HG03097 (cell line): ENCODE measurements around the gene HOXB9.

Source experiments
- ATAC-seq: cut with Tn5 transposase; IDR thresholded peaks from one replicate; pipeline ENCODE4 v1.9.1; 2021; ENCODE audit not compliant: unreplicated experiment, low FRiP score

HOXB9 gene

DNA sequence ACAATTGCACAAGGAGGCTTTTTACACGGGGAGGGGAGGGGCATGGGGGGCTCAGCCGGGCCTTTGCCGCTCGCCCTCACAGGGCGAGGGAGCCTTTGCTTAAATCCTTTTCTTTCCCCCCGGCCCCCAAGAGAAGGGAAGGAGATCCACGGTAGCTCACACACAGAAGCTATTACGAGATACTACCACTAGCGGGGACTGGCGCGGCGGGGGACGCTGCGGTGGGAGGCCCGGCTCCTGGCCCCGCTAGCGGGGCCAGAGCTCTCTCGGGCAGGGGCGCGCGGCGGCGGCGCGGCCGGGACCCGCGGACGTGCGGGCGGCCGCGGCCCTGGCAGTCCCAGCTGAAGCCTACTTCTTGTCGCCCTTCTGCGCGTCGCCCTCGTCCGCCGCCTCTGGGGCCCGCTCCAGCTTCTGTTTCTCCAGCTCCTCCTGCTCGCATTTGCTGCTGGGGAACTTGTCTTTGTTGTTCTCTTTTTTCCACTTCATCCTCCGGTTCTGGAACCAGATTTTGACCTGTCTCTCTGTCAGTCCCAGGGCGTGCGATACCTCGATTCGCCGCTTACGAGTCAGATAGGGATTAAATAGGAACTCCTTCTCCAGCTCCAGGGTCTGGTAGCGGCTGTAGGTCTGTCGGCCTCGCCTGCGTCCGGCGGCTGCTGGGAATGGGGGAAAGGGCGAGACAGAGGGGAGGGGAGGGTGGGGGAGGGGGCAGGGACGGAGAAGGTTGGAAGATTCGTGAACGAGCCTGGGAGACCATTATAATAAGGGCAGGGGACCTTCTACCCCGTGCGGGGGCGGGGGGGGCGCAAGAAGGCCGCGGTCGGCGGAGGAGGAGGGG is 13.1 kb downstream of the HOXB9 start:
- peak; percentile 41 for ATAC-seq

DNA sequence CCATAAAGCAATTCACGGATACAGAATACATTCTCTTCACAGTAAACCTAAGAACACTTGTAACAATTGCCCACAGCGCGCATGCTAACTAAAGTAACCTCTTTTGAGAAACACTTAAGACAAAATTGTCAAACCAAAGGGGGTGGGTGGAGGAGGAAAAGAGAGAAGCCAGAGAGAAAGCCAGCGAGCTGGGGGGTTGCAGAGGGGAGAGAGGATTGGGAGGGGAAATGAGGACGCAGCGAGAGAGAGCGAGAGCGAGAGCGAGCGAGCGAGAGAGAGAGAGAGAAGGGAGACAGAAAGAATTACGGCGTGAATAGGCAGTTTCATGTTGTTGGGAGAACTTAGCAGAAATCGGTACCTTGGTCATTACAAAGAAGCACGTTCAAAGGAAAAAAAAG is 13.7 kb downstream of the HOXB9 start:
- ATAC-seq: no peak

DNA sequence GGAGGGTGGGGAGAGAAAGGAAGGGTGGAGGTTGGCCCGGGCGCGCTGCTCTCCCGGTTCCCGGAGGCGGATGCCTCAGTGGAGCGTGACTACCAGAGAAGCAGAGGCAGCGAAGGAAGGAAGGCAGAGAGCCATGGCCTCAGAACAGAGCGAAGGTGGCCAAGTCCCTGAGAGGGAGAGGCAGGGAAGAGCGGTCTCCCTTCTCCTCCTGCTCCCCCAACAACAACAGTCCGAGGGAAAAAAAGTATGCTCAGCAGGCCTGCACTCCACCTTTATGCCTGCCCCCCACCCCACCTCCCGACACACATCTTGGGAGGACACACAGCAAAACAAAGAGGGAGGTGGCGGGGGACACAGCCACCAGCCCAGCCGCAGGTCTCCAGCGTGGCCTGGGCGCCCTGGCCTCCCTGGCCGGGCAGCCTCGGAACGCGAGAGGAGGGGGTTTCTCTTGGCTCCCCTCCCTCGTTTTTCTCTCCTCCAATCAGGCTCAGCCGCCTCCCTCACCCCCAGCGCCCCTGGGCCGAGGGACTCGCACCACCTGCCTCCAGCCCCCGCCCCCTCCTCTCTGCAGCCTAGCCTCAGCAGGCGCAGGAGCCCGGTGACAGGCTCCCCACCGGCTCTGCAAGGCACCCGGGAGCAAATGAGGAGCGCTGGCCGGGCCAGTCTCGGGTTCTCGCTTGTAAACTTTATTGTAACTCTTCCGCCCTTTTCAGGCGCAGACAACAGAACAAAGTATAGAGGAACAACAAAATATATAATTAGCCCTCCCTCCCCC is 14.3 kb downstream of the HOXB9 start:
- ATAC-seq: no peak

DNA sequence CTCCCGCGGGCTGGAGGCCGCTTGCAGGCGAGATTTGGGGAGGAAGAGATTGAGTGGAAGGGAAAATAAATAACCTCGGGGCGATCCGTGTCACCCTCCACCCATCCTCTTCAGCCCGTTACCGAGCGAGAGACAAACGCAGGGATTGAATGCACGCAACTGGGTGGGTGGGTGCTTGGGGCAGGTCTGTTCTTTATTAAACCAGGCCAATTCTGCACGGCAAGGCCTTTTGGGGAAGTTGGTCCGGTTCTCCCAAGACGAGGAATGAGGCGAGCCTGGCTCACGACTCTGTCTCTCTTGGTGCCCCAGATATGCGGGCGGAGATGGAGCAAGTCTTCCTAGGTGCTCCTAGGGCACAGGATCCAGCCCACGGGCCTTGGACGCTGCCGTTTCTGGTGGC is 14.9 kb downstream of the HOXB9 start:
- ATAC-seq: no peak

DNA sequence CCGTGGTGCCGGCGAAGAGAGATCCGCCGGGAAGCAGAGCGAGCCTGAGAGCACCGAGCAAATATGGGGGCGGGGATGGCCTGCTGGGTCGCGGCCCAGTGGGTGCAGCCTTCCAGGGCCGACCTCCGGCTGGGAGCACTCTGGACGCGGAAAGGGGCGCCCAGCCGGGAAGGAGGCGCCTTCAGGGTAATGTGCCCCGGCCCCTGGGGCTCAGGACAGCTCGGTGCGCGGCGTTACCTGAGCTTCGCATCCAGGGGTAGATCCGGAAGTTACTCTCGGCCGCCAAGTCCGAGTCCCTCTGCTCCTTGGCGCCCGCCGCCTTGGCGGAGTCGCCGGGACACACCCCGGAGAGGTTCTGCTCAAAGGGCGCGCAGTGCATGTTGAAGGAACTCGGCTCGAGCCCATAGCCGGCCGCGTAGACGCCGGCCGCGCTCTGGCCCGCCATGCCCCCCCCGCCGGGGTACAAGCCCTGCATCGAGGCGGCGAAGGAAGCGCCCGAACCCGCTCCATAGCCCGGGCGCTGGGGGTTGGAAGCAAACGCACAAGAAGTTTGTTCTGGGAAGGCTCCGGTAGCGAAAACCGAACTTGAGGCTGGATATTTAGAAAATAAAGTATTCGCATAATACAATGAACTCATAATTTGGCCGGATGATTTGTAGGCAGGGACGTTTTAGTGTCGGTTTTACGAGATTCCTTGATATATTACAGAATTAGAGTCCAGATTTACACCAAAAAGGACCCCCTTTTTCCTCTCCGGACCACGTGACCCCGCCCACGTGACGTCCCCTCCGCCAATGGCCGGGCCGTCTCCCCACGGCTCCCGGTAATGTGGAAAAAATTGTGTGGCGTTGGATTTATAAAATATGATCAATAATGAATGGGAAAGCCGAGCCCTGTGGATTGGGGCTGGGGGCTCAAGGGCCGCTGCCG is 15.6 kb downstream of the HOXB9 start, which contains the start of gene HOXB7:
TSS of gene HOXB7 (minus strand) at position 736 of the 930 bp plus-strand sequence. CDS start at position 637, 99 bp downstream.
- no peak for ATAC-seq

DNA sequence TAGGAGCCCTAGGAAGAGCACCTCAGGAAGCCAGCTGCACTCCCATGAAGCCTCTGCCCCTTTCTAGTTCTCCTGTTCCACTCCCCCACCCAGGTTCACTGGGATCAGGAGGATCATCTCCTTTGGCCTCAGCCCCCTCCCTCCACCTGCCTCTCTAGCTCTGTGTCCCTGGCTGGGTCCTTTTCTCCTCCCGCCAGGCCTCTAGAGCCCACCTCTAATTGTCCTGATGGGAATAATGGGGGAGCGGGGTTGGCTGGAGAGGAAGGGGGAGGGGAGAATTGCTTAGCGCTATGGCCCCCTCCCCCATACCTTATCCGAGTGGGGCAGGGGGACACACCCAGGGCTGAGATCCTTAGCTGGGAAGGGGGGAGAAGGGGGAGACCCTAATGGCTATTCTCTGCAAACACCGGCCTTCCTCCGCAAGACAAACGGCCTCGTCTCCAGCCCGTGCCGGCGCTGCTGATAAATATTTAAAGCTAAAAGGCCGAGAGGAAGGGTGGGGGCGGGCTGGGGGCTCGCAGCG is 16.3 kb downstream of the HOXB9 start:
- ATAC-seq: no peak

DNA sequence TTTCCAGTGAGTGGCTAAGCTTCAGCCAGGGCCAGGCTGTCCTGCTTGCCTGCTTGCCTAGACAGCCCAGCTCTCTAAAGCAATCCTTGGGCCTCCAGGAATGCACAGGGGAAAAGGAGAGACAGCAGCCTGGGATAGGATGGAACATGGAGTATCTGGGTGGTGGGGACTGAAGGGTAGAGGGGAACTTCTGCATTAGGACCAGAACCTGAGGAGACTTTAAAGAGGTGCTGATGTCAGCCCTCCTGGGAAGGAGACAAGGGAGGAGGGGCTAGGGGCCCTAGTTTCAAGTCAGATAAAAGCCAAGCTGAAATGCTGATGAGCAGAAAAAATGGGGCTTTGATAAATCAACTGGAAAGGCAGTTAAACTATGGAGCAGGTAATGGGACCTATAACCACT is 17.1 kb downstream of the HOXB9 start:
- no peak for ATAC-seq

DNA sequence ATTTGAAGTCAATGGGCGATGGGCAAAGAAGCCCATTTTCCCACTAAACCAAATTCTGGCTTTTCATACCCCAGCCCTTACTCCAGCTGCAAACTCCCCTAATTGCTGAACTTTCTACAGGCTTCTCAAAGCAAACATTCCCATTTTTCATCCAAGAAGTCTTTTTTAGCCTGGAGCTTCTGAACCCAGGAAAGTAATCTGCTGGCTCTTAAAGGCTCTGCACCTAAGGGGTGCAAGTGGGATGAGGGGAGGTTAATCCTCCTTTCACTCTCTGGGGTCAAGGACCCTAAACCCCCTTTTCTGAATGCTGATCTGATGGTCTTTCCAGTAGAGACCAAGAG is 17.7 kb downstream of the HOXB9 start:
- no peak for ATAC-seq

DNA sequence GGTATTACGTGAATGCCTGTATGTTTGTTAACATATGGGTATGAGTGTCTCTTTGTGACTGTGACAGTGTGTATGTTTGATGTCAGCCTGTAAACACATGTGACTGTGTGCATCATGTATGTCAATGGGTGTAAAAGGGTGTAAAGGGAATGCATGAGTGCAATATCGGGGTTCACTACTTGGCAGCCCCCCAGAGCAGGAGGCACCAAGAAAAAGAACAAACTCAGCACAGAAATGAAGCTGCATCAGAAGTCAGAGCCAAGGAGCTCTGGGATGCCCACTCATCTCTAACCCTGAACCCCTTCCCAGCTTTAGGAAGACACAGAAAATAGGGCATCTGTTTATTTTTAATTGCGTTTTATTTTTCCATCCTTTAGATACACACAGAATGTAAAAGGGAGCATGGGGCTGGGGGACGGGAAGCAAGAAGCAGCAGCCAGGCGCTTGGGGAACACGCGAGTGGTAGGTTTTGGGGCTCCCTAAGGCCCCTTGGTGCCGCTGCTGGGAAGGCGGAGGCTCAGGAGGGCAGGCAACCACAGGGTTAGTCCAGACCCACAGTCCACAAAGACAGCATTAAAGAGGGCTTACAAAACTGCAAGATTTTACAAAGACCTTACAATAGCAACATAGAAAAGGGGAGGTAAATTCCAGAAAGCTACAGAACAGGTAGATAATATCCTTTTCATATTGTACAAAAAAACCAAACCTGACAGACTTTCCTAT is 19.1 kb downstream of the HOXB9 start:
- no peak for ATAC-seq

DNA sequence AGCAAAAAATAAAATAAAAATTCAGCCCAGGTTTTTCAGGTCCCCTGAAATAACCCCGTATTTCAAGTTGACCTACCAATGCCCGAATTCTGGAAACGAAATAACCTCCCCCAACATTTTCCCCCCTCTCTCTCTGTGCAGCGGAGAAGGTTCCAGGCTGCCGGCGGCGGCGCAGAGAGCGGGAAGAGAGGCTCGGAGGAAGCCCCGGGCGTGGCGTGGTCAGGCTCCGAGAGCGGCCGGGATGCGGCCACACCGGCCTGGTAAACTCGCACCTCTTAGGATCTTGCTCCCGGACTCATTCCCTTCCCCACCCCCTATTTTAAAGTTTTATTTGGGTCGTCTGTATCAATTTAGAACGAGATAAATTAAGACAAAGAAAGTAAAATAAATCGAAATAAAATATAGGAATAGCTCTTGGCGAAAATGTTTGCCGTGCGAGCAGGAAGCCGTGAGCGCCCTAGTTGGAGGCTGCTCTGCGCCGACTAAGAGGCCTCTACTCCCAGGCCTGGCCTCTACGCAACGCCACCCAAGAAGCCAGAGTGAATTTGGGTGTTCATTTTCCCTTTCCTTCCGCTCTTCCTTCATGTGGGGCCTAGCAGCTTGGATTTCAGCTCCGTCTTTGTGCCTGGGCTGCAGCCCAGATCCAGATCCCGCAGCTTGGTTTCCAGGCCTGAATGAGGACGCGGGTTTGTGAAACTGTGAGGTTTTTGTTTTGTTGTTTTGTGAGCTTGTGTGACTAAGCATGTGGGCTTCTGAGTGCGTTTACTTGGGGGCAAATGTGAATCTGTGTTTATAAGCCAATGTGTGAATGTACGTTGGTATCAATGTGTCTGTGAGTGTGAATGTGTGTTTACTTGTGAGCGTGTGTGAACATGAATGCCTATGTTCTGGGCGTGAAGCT is 19.9 kb downstream of the HOXB9 start:
- no peak for ATAC-seq

DNA sequence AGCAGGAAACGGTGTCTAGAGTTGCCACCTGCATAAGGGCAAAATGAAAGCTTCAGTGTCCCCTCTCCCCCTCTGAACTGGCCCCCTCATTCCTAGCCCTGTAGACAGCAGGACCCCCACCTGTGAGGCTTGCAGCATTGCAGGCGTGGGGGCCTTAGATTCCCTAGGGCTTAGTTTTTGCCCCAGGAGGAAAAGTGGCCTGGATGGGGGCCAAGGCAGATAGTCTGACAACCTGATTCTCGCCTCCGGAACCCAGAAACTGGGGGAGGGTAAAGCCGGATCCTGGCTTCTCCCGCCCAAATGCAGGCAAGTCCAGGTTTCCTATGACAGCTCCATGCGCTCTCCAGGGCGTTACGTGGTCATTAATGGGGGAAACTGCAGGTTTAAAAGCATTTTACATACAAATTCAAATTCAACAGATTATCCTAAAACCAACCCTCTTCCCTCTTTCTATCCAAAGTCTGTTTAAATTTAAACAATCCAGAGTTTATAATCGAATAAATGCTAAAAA is 20.7 kb downstream of the HOXB9 start:
- no peak for ATAC-seq

DNA sequence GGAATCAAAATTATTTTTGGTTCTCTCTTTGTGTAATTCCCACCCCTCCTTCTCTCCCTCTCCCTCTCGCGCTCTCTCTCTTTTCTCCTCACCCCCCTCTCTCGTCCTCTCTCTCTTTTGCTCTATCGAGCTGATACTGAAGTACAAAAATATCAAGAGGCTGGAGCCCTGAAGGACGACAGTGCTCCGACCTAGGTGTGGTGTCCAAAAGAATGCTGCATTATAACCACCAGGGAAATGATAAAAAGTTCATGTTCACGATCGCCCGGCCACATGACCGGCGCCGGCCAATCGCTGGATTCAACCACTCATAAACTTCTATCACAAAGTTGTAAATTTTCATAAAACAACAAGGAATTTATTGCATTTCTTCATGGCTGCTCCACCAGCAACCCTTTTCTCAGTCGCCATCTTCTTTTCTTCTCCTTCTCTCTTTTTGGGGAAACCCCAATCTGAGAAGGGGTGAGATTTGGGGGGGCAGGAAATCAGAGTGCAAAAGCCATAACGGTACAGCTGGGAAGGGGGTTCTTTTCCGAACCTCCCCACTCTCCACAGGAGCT is 21.3 kb downstream of the HOXB9 start, which contains the start of gene HOXB6:
TSS of gene HOXB6 (minus strand) at position 217 of the 560 bp plus-strand sequence. CDS start 6,836 bp downstream, outside the sequence.
- ATAC-seq: no peak

DNA sequence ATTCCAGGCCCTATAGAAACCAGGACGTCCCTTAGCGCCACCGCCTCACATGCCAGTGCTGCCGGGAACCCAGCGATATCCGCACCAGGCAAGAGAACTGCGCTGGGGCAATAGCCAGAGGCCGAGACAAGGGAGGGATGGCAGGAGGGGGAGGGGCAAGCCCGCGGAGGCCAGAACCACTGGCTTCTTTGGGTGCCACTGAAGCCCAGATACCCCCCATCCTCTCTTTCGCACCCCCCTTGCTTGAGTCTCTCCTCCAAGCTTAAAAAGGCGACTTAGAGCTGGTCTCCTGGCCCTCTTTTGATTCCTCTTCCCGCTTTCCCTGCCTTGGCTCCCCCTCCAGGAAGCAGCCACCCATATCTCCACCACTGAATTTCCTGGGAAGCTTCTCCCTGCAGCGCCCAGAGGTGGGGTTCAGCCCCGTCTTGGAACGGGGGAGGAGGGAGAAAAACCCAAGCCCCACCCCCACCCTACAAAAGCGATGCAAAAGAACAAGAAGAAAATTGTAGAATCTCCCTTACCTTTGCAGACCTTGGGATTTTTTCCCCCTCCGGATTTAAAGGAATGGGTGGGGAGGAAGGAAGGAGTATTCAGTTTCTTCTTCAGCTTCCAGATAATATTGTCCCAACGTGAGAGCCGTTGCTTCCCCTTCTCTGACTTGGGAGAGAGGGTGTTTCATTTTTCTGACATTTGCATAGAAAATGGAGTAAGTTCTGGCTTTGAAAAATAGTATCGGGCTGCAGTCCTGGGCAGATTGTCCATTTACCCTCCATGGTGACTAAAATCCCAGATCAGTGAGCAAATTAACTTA is 22.0 kb downstream of the HOXB9 start:
- ATAC-seq: no peak

DNA sequence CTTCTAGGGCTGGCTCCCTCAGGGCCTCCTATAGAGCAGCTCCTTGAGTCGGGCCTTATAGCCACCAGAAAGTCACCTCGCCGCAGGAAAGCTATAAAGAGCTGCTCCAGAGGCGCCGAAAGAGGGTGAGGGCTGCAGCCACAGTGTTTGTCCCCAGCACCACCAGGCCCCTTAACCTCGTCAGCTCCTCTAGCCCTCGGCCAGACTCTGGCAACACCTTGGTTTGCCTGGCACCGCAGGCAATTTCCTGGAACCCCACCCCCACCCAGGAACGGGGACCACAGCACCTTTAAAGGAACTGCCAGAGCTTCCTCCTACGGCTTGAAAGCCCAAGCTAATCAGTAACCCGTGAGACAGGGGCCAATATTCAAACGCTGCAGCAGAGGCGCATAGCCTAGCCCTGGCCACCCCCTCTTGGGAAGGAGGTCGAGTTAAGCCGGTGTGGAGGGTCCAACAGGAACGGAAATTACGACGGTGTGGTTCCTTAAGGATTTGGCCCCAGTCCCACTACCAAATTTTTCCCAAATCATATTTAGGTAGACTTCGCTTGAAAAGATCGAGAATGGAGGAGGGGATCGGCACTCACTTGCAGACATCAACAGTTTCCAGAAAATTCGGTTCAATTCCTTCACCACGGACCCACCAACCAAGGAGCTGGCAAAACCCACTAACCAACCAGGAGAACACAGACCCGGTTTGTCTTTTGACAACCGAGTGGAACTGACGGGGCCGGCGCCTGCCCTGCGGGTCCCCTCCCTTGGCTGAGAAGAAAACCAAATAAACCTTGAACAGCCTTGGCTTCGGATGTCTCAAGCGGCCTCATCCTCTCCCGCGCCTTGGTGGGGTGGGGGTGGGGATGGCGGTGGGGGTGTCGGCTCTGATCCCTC is 24.4 kb downstream of the HOXB9 start:
- no peak for ATAC-seq

DNA sequence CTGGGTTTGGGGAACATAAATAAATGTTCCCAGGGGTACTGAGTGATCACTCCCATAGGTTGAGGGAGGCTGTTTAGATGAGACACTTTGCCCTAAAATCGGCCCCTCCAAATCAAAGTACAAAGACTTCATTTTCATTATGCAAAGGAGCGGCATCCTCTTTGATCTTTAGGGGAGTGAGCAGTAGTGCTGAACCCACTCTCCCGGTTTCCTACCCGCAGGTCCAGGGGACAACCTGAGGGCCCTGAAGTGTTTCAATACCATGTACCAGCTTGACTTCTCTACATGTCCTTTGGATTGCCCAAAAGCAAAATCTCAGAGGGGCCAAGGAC is 25.0 kb downstream of the HOXB9 start:
- no peak for ATAC-seq

DNA sequence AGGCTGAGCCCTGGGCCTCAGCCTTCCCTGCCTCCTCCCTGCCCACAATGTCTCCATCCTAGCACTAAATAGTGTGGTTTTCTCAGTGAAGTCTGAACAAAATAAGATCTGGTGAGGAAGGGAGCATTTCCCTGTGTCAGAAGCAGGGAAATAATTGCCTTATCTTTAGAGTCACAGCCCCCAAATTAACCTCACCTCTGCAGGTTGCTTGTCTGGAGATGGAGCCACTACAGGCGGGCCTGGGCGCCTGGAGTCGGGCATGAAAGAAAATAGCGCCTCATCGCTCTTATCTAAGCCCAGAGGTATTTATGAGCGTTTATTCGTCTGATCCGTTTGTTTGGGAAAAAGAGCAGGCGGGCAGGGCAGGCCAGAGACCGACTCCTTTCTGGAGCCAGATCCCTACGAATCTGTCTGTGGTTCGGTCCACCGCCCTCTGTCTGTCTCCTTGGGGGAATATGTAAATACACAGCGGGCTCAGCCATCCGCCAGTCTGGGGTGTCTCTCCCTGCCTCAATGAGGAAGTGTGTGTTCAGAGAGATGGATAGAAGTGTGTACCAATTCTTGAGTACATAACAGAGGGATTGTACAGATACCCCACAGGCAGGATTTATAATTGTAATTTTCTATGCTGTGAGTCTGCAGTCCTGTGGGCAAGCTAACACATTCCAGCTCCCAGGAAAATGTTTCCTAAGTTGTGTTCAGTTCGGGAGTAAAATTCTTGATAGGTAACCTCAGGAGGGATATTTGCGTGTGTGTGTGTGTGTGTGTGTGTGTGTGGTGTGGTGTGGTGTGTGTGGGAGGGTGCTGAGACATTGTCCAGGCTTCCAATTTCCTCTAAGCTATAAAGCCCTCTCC is 25.7 kb downstream of the HOXB9 start:
- no peak for ATAC-seq
